ENCODE data around the gene GMPPA.

The GMPPA gene

DNA sequence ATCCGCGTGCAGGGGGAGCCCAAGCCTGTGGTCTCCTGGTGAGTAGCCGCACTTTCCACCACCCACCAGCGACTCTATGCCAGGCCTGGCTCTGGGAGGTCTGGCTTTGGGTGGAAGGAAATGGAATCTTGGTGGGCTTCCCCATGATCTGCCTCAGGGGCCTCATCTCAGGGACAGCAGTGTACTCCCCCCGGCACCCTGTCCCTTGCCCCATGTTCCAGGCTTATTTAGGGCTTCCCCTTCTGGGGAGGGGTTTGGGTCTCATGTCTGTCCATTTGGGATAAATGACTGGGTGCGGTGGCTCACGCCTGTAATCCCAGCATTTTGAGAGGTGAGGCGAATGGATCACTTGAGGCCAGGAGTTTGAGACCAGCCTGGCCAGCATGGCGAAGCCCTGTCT is 36.3 kb upstream of the GMPPA start:
- Mint-ChIP-seq H3K4me3 (no peak overlapping the region), H3K4me1 (ENCODE audit: low read depth) (no peaks in the 10 kb centered on the region), H3K27ac (no peak overlapping the region), H3K36me3 (ENCODE audit: low read depth) (no peaks in the 10 kb centered on the region), H3K9me3 (no peaks in the 10 kb centered on the region), H3K27me3 (ENCODE audit: low read depth) (no peaks in the 10 kb centered on the region)

DNA sequence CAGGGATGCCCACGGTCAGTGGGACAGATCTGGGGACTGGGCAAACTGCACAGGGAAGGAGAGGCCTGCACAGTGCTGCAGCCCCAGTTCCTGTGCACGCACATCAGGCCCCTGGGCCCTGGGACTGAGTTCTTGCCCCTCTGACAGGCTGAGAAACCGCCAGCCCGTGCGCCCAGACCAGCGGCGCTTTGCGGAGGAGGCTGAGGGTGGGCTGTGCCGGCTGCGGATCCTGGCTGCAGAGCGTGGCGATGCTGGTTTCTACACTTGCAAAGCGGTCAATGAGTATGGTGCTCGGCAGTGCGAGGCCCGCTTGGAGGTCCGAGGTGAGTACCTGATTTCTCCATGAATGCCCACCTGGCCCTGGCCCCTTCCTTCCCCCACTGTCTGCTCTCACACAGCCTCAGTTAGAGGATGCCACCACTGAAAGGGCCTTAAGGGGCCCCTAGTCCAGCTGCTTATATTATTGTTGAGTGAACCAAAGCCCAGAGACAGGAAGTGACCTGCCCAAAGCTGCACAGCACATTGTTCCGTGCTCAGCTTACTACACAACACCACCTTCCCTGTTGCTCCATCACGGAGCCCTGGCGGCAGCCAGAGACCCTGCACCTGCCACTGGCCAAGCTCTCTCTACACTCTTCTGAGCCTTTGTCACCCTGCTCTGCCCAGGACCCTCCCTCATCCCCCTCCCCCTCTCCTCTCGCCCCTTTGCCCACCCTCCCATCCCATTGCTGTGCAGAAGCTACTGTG is 34.2 kb upstream of the GMPPA start:
- Mint-ChIP-seq H3K27ac (no peak overlapping the region), H3K4me3 (no peak overlapping the region), H3K27me3 (ENCODE audit: low read depth) (no peaks in the 10 kb centered on the region), H3K9me3 (no peaks in the 10 kb centered on the region), H3K36me3 (ENCODE audit: low read depth) (no peaks in the 10 kb centered on the region), H3K4me1 (ENCODE audit: low read depth) (no peaks in the 10 kb centered on the region)

DNA sequence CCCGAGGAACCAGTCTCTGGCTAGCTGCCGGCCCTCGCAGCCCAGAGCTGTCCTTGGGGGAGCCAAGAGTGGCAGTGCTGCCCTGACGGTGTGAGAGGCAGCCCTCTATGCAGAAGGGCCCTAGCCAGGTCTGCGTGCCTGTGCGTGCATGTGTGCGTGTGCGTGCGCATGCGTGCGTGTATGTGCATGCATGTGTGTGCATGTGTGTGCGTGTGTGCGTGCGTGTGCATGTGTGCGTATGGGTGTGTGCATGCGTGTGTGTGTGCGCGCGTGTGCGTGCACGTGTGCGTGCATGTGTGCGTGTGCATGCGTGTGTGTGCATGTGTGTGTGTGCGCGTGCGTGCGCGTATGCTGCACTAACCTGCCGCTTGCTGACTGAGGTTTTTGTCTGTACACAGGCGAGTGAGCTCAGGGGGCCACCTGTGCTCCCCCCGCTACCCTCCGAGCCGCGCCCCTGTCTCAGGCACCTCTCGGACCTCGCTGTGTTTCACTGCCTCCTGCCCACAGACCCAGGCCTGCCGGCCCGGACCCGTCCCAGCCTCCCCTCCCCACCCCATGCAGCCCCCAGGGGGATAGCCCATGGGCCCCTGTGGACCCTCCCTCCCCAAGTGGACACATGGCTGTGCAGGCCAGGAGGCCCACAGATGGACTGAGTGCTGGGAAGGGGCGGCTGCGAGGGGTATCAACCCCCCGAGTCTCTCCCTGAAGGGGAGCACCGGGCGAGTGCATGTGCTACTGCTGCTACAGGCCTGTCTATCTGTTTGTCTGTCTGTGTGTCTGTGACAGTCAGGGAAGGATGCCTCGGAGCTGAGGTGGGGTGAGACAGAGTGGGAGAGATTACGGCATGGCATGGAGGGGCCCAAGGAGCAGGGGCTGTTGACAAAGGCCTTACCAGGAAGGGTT is 32.8 kb upstream of the GMPPA start:
- no peaks in the 10 kb centered on the region for H3K9me3 Mint-ChIP-seq
- no peaks in the 10 kb centered on the region for H3K36me3 Mint-ChIP-seq (ENCODE audit: low read depth)
- H3K4me3 Mint-ChIP-seq = no peak overlapping the region
- no peaks in the 10 kb centered on the region for H3K4me1 Mint-ChIP-seq (ENCODE audit: low read depth)
- H3K27ac Mint-ChIP-seq = no peak overlapping the region
- no peaks in the 10 kb centered on the region for H3K27me3 Mint-ChIP-seq (ENCODE audit: low read depth)

DNA sequence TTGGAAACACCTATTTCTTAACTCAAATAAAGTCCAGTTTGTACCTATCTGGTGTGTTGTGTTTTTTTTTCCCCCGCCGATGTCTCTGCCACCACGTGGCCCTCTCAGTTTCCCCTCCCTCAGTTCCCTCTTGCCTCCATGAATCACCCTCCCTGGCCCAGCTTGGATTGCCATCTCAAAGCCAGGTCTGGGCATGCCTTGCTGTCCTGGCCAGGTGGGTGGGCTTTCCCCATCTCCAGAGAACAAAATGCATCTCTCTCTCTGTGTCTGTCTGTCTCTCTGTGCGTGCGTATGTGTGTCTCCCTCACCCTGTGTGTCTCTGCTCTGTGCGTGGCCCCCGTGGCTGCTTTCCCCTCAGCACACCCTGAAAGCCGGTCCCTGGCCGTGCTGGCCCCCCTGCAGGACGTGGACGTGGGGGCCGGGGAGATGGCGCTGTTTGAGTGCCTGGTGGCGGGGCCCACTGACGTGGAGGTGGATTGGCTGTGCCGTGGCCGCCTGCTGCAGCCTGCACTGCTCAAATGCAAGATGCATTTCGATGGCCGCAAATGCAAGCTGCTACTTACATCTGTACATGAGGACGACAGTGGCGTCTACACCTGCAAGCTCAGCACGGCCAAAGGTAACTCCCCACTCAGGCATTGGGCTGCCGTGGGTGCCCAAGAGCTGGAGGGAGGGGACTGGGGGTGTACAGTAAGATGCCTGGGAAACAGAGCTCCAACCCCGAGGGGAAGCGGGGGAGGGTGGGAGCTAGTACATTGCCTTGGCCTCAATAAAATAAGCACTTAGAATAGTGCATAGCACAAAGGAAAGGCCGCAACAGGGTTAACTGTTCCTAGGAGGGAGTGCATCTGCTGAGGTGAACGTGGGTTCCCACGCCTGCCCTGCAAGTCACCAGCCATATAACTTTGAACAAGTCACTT is 31.6 kb upstream of the GMPPA start:
- Mint-ChIP-seq H3K4me1 (ENCODE audit: low read depth) (no peaks in the 10 kb centered on the region), H3K27ac (no peak overlapping the region), H3K27me3 (ENCODE audit: low read depth) (no peaks in the 10 kb centered on the region), H3K9me3 (no peaks in the 10 kb centered on the region), H3K4me3 (no peak overlapping the region), H3K36me3 (ENCODE audit: low read depth) (no peaks in the 10 kb centered on the region)

DNA sequence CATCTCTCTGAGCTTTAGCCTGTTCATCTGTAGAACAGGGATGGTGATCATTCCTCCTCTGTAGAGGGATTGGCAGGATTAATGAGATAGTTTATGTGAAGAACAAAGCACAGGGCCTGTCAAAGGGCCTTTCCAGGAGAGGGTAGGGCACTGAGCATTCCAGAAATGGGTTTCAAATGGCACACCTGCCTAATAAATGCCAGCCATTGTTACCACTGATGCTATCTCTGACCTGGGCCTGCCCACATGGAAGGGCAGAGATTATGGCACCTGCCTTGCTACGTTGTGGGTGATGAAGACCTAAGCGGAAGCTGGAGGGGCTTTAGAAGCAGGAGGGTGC is 31.0 kb upstream of the GMPPA start:
- Mint-ChIP-seq H3K4me3 (no peak overlapping the region), H3K36me3 (ENCODE audit: low read depth) (no peaks in the 10 kb centered on the region)

DNA sequence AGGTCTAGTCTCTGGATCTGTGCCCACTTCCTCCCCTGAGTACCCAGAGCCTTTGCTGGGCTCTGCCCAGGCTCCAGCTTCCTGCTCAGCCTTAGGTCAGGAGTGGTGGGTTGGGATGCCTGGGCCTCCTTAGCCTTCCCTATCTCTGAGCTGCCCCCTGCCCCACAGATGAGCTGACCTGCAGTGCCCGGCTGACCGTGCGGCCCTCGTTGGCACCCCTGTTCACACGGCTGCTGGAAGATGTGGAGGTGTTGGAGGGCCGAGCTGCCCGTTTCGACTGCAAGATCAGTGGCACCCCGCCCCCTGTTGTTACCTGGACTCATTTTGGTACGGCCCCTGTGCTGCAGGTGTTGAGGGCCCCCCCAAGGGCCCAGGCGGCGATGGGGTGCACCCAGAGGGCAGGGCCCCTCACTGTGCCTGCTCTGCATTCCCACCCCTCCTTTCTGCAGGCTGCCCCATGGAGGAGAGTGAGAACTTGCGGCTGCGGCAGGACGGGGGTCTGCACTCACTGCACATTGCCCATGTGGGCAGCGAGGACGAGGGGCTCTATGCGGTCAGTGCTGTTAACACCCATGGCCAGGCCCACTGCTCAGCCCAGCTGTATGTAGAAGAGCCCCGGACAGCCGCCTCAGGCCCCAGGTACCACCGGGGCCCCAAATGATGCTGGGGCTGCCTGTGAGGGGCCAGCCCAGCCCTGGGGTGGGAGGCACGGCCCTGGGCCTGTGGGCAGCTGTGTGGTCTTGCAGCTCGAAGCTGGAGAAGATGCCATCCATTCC is 30.1 kb upstream of the GMPPA start:
- Mint-ChIP-seq H3K27me3 (ENCODE audit: low read depth) (no peaks in the 10 kb centered on the region), H3K27ac (no peak overlapping the region), H3K36me3 (ENCODE audit: low read depth) (no peaks in the 10 kb centered on the region), H3K9me3 (no peaks in the 10 kb centered on the region), H3K4me3 (no peak overlapping the region), H3K4me1 (ENCODE audit: low read depth) (no peaks in the 10 kb centered on the region)

More for the DNA sequence above, 31.0 kb upstream of the GMPPA start:
- H3K27me3 Mint-ChIP-seq (ENCODE audit: low read depth) = no peaks in the 10 kb centered on the region
- H3K27ac Mint-ChIP-seq = no peak overlapping the region
- no peaks in the 10 kb centered on the region for H3K9me3 Mint-ChIP-seq
- H3K4me1 Mint-ChIP-seq (ENCODE audit: low read depth) = no peaks in the 10 kb centered on the region

DNA sequence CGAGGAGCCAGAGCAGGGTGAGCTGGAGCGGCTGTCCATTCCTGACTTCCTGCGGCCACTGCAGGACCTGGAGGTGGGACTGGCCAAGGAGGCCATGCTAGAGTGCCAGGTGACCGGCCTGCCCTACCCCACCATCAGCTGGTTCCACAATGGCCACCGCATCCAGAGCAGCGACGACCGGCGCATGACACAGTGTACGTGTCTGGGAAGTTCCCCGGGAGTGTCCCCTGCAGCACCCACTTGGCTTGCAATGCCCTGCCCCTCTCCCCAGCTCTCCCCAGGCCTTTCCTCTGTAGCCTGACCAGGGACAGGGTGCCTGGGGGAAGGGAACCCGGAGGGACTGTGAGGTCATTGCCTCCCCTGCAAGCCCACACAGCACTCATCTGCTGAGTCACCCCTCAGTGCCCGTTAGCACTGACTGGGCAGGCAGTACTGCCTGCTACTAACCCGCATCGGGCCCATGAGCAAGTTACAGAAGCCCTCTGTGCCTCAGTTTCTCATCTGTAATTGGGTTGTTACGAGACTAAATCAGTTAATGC is 29.4 kb upstream of the GMPPA start:
- H3K9me3 Mint-ChIP-seq = no peaks in the 10 kb centered on the region
- H3K4me1 Mint-ChIP-seq (ENCODE audit: low read depth) = no peaks in the 10 kb centered on the region
- H3K27me3 Mint-ChIP-seq (ENCODE audit: low read depth) = no peaks in the 10 kb centered on the region
- H3K27ac Mint-ChIP-seq = no peak overlapping the region
- H3K4me3 Mint-ChIP-seq = no peak overlapping the region
- no peaks in the 10 kb centered on the region for H3K36me3 Mint-ChIP-seq (ENCODE audit: low read depth)

DNA sequence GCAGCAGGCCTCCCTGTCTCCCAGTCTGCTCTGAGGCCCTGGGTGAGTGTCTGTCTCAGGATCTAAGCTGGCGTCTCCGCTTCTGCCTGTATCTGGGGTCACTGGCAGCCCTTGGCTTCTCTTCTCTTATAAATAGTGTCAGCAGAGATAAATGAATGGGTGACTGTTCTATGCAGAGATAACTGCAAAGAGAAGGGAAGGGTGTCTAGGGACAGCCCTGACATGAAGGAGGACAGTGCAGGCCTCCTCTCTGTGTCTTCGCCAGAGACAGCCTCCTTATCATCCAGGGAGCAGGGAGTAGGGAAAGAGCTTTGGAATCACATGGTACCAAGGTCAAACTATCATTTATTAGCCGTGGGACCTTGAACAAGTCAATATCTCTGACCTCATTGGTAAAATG is 28.3 kb upstream of the GMPPA start:
- Mint-ChIP-seq H3K4me1 (ENCODE audit: low read depth) (no peaks in the 10 kb centered on the region), H3K36me3 (ENCODE audit: low read depth) (no peaks in the 10 kb centered on the region), H3K27me3 (ENCODE audit: low read depth) (no peaks in the 10 kb centered on the region), H3K27ac (no peak overlapping the region), H3K4me3 (no peak overlapping the region), H3K9me3 (no peaks in the 10 kb centered on the region)

DNA sequence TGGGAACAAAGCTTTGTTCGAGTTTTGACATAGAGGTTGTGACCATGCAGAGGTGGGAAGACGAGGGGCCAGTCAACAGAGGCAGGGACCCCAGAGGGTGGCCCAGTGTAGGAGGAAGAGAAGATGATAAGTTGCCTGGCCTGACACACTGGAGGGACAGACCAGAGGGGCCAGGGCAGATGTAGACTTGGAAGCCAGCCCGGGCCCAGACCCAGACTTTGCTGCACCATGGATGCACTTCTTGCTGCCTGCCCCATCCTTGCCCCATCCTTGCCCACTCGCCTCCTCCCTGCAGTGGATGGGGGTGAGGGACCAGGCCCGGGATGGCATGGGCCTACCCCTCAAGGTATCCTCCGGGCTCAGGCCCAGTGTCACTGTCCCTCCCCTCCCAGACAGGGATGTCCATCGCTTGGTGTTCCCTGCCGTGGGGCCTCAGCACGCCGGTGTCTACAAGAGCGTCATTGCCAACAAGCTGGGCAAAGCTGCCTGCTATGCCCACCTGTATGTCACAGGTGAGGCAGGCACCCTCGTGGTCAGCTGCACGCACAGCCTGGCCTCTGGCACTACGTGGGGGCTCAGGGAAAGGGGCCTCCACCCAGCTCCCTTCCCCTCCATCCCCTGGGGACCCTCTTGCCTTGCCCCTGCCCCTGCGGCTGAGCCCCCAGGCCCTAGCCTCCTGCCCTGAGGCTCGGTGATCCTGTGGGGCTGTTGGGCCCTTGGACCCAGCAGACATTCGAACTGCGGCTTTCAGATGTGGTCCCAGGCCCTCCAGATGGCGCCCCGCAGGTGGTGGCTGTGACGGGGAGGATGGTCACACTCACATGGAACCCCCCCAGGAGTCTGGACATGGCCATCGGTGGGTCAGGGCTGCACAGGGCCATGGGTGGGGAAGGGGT is 27.0 kb upstream of the GMPPA start:
- no peaks in the 10 kb centered on the region for H3K9me3 Mint-ChIP-seq
- H3K4me1 Mint-ChIP-seq (ENCODE audit: low read depth) = peaks cover 3% of the 10 kb centered on the region
- peaks cover 3% of the 10 kb centered on the region for H3K27me3 Mint-ChIP-seq (ENCODE audit: low read depth)
- no peak overlapping the region for H3K27ac Mint-ChIP-seq
- H3K36me3 Mint-ChIP-seq (ENCODE audit: low read depth) = no peaks in the 10 kb centered on the region
- no peak overlapping the region for H3K4me3 Mint-ChIP-seq

DNA sequence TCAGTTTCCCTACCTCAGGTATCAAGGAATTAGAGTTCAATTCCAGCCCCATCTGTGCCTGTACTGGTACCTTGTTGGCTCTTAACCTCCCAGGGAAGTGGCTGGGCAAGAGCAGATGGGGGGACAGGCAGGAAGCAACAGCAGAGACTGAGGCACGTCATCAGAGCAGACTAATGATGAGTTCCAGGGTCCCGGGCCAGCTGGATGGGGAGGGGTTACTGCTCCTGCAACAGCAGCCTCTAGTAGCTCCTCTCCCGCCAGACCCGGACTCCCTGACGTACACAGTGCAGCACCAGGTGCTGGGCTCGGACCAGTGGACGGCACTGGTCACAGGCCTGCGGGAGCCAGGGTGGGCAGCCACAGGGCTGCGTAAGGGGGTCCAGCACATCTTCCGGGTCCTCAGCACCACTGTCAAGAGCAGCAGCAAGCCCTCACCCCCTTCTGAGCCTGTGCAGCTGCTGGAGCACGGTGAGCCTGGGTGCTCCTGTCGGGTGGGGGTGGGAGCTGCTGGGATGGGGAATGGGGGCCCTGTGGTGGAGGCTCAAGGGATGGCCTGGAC is 26.0 kb upstream of the GMPPA start:
- Mint-ChIP-seq H3K36me3 (ENCODE audit: low read depth) (no peaks in the 10 kb centered on the region), H3K4me3 (no peak overlapping the region), H3K27me3 (ENCODE audit: low read depth) (peaks cover 3% of the 10 kb centered on the region), H3K27ac (no peak overlapping the region), H3K9me3 (no peaks in the 10 kb centered on the region), H3K4me1 (ENCODE audit: low read depth) (peaks cover 3% of the 10 kb centered on the region)

DNA sequence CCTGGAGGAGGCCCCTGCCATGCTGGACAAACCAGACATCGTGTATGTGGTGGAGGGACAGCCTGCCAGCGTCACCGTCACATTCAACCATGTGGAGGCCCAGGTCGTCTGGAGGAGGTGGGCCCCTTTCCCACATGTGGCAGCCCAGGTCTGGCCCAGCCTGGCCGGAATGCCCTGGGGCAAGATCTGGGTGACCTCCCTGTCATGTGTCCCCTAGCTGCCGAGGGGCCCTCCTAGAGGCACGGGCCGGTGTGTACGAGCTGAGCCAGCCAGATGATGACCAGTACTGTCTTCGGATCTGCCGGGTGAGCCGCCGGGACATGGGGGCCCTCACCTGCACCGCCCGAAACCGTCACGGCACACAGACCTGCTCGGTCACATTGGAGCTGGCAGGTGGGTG is 25.2 kb upstream of the GMPPA start:
- Mint-ChIP-seq H3K27me3 (ENCODE audit: low read depth) (peaks cover 3% of the 10 kb centered on the region), H3K27ac (no peak overlapping the region), H3K9me3 (no peaks in the 10 kb centered on the region), H3K4me1 (ENCODE audit: low read depth) (peaks cover 3% of the 10 kb centered on the region), H3K4me3 (no peak overlapping the region), H3K36me3 (ENCODE audit: low read depth) (no peaks in the 10 kb centered on the region)

DNA sequence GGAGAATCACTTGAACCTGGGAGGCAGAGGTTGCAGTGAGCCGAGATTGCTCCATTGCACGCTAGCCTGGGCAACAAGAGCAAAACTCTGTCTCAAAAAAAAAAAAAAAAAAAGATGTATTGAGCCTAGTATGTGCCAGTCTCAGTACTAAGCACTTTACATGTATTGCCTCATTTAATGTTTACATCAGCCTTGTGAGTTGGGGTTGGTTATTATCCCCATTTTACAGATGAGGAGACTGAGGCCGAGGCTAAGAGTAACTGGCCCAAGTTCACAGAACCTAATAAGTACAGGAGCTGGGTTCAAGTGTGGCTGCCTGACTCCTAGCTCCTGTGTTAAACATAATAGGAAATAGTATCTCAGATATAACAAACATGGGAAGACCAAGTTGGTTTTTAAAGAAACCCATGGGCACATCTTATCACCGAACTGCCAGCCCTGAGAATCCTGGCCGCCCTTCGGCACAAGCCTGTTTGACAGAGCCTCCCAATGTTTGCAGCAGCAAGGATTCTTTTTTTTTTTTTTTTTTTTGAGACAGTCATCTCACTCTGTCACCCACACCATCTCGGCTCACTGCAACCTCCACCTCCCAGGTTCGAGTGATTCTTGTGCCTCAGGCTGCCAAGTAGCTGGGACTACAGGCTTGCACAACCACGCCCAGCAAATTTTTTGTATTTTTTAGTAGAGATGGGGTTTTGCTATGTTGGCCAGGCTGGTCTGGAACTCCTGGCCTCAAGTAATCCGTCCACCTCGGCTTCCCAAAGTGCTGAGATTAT is 24.2 kb upstream of the GMPPA start:
- H3K27me3 Mint-ChIP-seq (ENCODE audit: low read depth) = peaks cover 3% of the 10 kb centered on the region
- no peaks in the 10 kb centered on the region for H3K9me3 Mint-ChIP-seq
- H3K27ac Mint-ChIP-seq = no peak overlapping the region
- H3K36me3 Mint-ChIP-seq (ENCODE audit: low read depth) = no peaks in the 10 kb centered on the region
- peaks cover 3% of the 10 kb centered on the region for H3K4me1 Mint-ChIP-seq (ENCODE audit: low read depth)
- no peak overlapping the region for H3K4me3 Mint-ChIP-seq
